GM19193 (cell line): ENCODE measurements around the gene ADSS1.

Source experiments
- POLR2A ChIP-seq: IDR thresholded peaks from 4 replicates; pipeline ENCODE4 v1.6.1; 2011; ENCODE audit not compliant: insufficient read depth, insufficient read length; ENCODE audit errors: extremely low read depth

ADSS1 gene

DNA sequence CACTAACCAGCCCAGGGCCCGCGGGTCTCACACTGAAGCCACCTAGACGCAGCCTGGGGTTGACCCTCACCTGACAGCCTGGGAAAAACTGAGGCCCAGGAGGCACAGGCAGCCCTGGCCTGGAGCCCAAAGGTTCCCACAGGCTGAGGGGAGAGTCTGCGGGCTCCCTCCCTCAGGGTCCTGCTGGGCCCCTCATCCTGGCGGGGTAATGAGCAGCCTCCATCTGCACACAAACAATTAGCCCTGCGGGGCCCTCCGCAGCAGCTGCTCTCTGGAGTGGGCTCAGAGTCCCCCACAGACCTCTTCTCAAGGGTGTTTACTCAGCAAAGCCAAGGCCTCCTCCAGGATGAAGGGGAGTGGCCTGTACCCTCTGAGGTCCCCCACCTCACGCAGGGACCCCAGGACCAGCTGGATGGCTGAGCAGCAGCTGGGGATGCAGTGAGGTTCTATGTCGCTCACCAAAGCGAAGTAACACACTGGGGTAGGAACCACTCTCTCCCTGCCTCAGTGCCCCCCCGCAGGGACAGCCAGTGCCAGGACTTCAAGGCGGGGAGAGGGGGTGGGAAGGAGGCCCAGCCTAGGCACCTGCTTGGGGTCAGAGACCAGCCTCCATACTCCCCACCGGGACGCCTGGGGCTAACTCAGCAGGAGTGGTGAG lies 64.3 kb downstream of the ADSS1 start:
- no peak for TF ChIP-seq POLR2A

GRCh38 chr14:104788873-104789663 lies 65.0 kb downstream of the ADSS1 start:
- no peak for TF ChIP-seq POLR2A

DNA sequence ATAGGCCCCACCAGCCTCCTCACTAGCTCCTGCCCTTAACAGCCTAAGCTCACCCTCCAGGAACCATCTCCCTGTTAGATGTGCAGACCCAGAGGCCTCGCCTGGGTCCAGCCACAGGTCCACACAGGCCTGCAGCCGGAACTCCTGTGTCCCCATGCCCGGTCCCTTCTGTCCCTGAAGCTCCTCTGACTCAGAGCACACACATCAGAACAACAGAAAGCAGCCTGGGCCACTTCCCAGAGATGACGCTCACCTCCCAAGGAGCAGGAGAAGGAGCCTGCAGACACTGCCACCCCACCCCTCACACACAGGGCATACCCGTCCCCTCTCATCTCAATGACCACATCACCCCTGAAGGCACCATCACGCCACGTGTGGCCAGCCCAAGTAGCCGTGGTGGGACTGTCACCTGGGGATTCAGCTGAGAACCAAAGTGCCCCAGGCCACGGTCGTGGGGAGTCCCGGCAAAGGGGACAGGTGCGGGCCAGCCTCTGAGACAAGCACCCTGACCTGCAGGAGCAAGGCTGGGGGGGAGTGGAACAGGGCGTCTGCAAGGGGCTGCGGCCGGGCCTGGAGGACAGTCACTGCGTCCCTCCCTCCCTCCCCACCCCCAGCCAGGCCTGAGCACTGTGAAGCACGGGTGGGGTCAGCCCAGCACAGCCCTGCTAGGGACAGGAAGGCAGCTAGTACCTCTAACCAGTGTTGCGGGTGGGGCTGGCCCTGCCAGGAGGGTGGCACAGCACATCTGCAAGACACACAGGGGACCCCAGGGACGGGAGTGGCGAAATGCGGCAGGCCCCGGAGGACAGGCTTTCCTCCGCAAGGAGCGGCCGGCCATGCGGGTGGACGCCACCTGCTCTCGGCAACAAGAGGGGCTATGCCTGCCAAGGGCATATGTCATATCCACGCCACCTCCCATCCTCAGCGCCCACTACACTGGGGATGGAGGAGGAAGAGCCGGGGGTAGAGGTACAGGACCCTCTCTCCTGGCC lies 66.0 kb downstream of the ADSS1 start:
- TF ChIP-seq POLR2A: no peak

- TF ChIP-seq POLR2A: no peak
These were observed 67.4 kb downstream of the ADSS1 start for GRCh38 chr14:104791425-104791824.

GRCh38 chr14:104792101-104792884 lies 68.3 kb downstream of the ADSS1 start:
- no peak for TF ChIP-seq POLR2A

DNA sequence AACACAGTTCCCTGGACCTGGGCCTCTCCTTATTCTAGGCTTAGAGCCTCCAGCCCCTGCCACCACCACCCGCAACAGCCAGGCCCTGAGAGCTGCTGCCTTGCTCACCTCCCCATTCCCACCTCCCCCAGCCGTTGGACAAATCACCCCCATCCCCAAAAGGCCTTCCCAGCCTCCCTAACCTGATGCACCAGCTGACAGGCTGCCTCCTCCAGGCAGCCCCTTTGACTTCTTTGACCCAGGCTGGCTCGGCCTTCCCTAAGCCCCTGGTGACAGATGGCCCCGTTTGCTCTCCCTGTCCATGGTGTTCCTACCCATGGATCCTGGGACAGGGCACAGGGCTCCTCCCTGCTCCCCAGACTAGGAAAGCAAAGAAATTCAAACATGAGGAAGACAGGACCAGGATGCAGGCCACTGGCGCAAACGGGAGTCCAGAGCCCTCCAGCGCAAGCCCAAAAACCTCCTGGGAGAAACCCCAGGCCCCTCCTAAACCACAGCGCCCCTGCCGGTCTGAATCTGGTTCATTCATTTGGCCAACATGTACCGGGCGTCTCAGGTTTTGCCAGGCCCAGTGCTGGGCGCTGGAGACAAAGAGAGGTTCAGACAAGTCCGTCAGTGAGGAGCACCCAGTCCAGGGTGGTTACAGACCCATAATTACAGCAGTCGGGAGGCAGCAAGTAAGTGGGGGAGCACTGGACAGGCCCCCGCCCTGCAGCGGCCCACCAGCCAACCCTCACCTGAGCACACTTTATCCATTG lies 69.1 kb downstream of the ADSS1 start:
- TF ChIP-seq POLR2A: no peak

DNA sequence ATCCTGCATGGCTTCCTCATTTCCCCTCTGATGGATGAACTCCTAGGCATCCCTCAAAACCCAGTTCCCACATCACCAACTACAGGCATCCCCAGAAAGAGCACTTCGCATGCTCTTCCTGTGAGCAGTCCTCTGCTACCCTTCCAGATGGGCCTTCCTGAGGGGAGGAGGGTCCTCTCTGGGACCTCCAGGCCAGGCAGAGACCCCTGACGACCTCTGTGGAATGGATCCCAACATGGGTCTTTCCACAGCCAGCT lies 69.6 kb downstream of the ADSS1 start:
- TF ChIP-seq POLR2A: no peak

- TF ChIP-seq POLR2A: no peak
These were observed 70.1 kb downstream of the ADSS1 start for GRCh38 chr14:104794099-104794498.

GRCh38 chr14:104794631-104794992 lies 70.6 kb downstream of the ADSS1 start:
- TF ChIP-seq POLR2A: no peak

GRCh38 chr14:104794993-104795780 lies 71.2 kb downstream of the ADSS1 start, which contains the start of gene AKT1:
TSS of gene AKT1 (minus strand) at chr14:104795748. CDS start at chr14:104792643, 3,105 bp downstream.
- no peak for TF ChIP-seq POLR2A

DNA sequence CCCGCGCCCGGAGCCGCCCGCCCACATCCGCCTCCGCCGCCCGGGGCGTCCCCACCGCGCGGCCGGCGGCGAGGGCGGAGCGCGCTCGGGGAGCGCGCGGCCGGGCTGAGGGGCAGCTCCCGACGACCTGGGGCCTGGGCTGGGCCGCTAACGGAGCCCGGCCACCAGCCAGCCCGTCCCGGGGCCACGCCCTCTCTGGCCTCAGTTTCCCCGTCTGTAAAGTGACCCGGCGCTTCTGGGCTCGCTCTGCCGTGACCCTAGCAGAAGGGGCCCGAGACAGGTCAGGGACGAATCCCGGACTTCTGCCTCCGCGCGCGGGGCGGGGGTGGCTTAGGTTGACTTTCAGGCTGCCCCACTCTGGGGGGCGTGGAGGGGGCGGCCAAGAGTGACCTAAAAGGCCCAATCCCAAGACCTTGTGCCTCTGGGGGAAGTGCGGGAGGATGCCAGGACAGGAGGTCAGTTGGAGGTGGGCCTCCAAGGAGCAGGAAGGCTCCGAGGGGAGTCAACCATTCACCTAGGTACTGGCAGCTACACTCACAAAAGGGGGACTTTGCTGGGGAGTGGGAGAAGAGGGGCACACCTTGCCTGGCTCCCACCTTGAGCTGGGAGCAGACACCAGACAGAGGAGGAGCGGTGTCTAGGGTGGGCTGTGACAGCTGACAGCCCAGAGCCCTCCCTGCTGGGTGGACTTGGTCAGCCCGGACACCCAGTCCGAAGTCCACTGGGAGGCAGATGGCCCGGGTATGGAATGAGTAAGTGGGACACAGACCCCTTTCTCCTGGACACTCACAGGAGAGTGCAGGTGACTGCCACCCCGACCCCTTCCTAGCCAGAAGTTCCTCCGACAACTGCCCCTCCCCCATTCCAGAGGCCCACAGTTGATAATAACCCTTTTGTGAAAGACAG lies 72.0 kb downstream of the ADSS1 start:
- peak; percentile 64 for TF ChIP-seq POLR2A

DNA sequence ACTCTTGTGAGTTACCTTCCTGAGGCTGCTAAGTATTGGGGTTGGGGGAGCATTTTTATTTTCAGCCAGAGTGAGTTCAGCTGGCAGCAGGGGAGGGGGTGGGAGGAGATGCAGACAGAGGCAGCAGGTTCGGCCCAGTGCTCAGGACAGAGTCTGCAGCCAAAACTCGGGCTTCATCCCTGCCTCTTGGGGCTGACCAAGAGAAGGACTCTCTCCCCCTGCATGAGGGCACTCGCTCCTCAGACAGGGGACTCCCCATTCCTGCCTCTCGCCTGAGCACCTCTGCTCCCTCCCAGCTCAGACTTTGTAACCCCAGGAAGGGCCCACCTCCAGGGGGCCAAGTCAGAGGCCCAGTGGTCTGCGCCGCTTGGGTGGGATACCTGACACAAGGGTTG lies 72.7 kb downstream of the ADSS1 start:
- TF ChIP-seq POLR2A: no peak
